ENCODE results near the gene CELF1. TPM values are rescaled to one million over a fixed set of nuclear protein-coding genes. Genes with fewer than 3 reads are reported as not detected.

CELF1 gene
- total and polyA plus RNA-seq, 2 of the 13 experiments (the other 11 are each of a cell fraction or from before 2014, with no cell fraction given), result 69.0 to 80.1 TPM

GRCh38 chr11:47445840-47446239 lies 107.1 kb downstream of the CELF1 start:
- 94% methylated on average over 4 of the region's 4 CpGs for WGBS (ENCODE audit: low lambda C conversion rate)
- Histone ChIP-seq H3K4me1 (ENCODE audit: insufficient read depth, low read length) (peaks cover 47% of the 10 kb centered on the region), H3K4me3 (replicated peaks in 1 of 3; ENCODE audit: insufficient read depth in 1 of 3, low read depth in 2 of 3, low read length in 3 of 3) (no peak overlapping the region), H3K9me3 (ENCODE audit: low read length) (no peaks in the 10 kb centered on the region), H3K4me2 (ENCODE audit: low read depth, low read length) (no peak overlapping the region), H2AFZ (ENCODE audit: low read length) (no peak overlapping the region), H3K36me3 (replicated peaks in 1 of 2; ENCODE audit: control insufficient read depth in 1 of 2, insufficient read depth in 2 of 2, low read length in 2 of 2) (no peaks in the 10 kb centered on the region; a peak in 1 of 5 replicates), H4K20me1 (ENCODE audit: insufficient read depth, low read length) (no peaks in the 10 kb centered on the region), H3K9ac (ENCODE audit: insufficient read depth, low read depth, low read length) (no peak overlapping the region), H3K27ac (ENCODE audit: extremely low read length, insufficient read depth, low read length) (no peak overlapping the region), H3K27me3 (ENCODE audit: control insufficient read depth in 1 of 2, insufficient read depth in 2 of 2, low read length in 2 of 2) (no peaks in the 10 kb centered on the region), H3K79me2 (ENCODE audit: insufficient read depth, low read length) (no peaks in the 10 kb centered on the region)
- no TSS peak for BruUV-seq (replicated peaks)
- FAIRE-seq (no peak), ATAC-seq (no peak), DNase-seq (ENCODE audit: low spot score) (no peak)
- intact Hi-C loops (cut with micrococcal nuclease; ENCODE audit: unreplicated experiment), result no loop called here
- ChIA-PET CTCF (ENCODE audit: low intra/inter-chr PET ratio, low total read pairs) (no interaction called here), POLR2A (interaction anchor here (0.7 to 0.9 kb wide), 2 partner anchors 9 to 24 kb away, joined by 3 read pairs; no protein-coding TSS in a partner anchor)
- in situ Hi-C loops (cut with HindIII; ENCODE audit: extremely low pct_ligation_motif_present, low pct_unique_long_range_greater_than_20kb), result no loop called here
- TF ChIP-seq ZSCAN25 (CRISPR knock-in tag; IDR thresholded peaks at IDR 0.05) (no peak), ZBTB43 (CRISPR knock-in tag; conservative IDR thresholded peaks at IDR 0.05) (no peak), ZNF430 (CRISPR knock-in tag; IDR thresholded peaks at IDR 0.05) (no peak), ZNF121 (CRISPR knock-in tag; IDR thresholded peaks at IDR 0.05) (peak; percentile 13; the same call in 1 of the 2 replicates), RARA (CRISPR knock-in tag; IDR thresholded peaks at IDR 0.05) (no peak)

GRCh38 chr11:47443817-47444216 lies 109.1 kb downstream of the CELF1 start:
- WGBS (ENCODE audit: low lambda C conversion rate), result 49% methylated on average over 3 of the region's 3 CpGs
- no peaks in the 10 kb centered on the region; a peak in 1 of 5 replicates for H3K36me3 ChIP-seq (replicated peaks in 1 of 2; ENCODE audit: control insufficient read depth in 1 of 2, insufficient read depth in 2 of 2, low read length in 2 of 2)
- H3K79me2 ChIP-seq (ENCODE audit: insufficient read depth, low read length), result no peaks in the 10 kb centered on the region
- H3K4me2 ChIP-seq (ENCODE audit: low read depth, low read length), result no peak overlapping the region
- ChIA-PET CTCF (ENCODE audit: low intra/inter-chr PET ratio, low total read pairs) (no interaction called here), POLR2A (interaction anchor here (1.1 kb wide), 2 partner anchors 17 to 36 kb away, joined by 4 to 5 read pairs; partner anchors contain the start of gene PSMC3)
- H3K4me1 ChIP-seq (ENCODE audit: insufficient read depth, low read length), result peaks cover 58% of the 10 kb centered on the region
- no peaks in the 10 kb centered on the region for H4K20me1 ChIP-seq (ENCODE audit: insufficient read depth, low read length)
- in situ Hi-C loops (cut with HindIII; ENCODE audit: extremely low pct_ligation_motif_present, low pct_unique_long_range_greater_than_20kb), result no loop called here
- intact Hi-C loops (cut with micrococcal nuclease; ENCODE audit: unreplicated experiment), result no loop called here
- ATAC-seq (no peak), DNase-seq (ENCODE audit: low spot score) (no peak), FAIRE-seq (no peak)
- H3K4me3 ChIP-seq (replicated peaks in 1 of 3; ENCODE audit: insufficient read depth in 1 of 3, low read depth in 2 of 3, low read length in 3 of 3), result no peak overlapping the region
- TF ChIP-seq CREB1 (IDR thresholded peaks at IDR 0.05), result peak; percentile 92
- TF ChIP-seq CREB1 (CRISPR knock-in tag; IDR thresholded peaks at IDR 0.05), result no peak
- no peak for TF ChIP-seq SMAD9 (CRISPR knock-in tag; IDR thresholded peaks at IDR 0.05)
- no peak for TF ChIP-seq MXI1 (IDR thresholded peaks at IDR 0.05; ENCODE audit: borderline replicate concordance, low read depth, low read length)
- TF ChIP-seq ATF7 (IDR thresholded peaks at IDR 0.05), result peak; percentile 90
- no peak for TF ChIP-seq ATF7 (CRISPR knock-in tag; IDR thresholded peaks at IDR 0.05)
- no peak for TF ChIP-seq MXD4 (CRISPR knock-in tag; IDR thresholded peaks at IDR 0.05)
- peak; percentile 35; the same call in 1 of the 2 replicates for TF ChIP-seq CREM (IDR thresholded peaks at IDR 0.05)
- TF ChIP-seq CREM (CRISPR knock-in tag; IDR thresholded peaks at IDR 0.05), result no peak
- H3K27me3 ChIP-seq (ENCODE audit: control insufficient read depth in 1 of 2, insufficient read depth in 2 of 2, low read length in 2 of 2), result no peaks in the 10 kb centered on the region
- H2AFZ ChIP-seq (ENCODE audit: low read length), result no peak overlapping the region
- no peaks in the 10 kb centered on the region for H3K9me3 ChIP-seq (ENCODE audit: low read length)
- no peak overlapping the region for H3K27ac ChIP-seq (ENCODE audit: extremely low read length, insufficient read depth, low read length)
- no peak overlapping the region for H3K9ac ChIP-seq (ENCODE audit: insufficient read depth, low read depth, low read length)
- no TSS peak for BruUV-seq (replicated peaks)
